Endothelial cell (in vitro differentiated cells): ENCODE results near the gene CRTAC1. TPM values are rescaled to one million over a fixed set of nuclear protein-coding genes. Genes with fewer than 3 reads are reported as not detected.

ENCODE experiments used
- DNase-seq: peaks from one replicate; pipeline ENCODE4 v3.0.0; 2021; ENCODE audit warnings: low spot score
- H3K27ac Mint-ChIP-seq: one replicate; pipeline ENCODE4 v1.8.0; 2021; ENCODE audit warnings: mixed read lengths, inconsistent platforms; ENCODE audit not compliant: unreplicated experiment
- H3K27me3 Mint-ChIP-seq: one replicate; pipeline ENCODE4 v1.8.0; 2021; ENCODE audit warnings: mild to moderate bottlenecking, moderate library complexity, mixed read lengths, inconsistent platforms; ENCODE audit not compliant: unreplicated experiment
- H3K36me3 Mint-ChIP-seq: one replicate; pipeline ENCODE4 v1.8.0; 2021; ENCODE audit warnings: mild to moderate bottlenecking, low read depth, mixed read lengths, inconsistent platforms; ENCODE audit not compliant: unreplicated experiment
- H3K4me1 Mint-ChIP-seq: one replicate; pipeline ENCODE4 v1.8.0; 2021; ENCODE audit warnings: mild to moderate bottlenecking, mixed read lengths, inconsistent platforms; ENCODE audit not compliant: unreplicated experiment
- H3K4me3 Mint-ChIP-seq: one replicate; pipeline ENCODE4 v1.8.0; 2021; ENCODE audit warnings: mild to moderate bottlenecking, mixed read lengths, inconsistent platforms; ENCODE audit not compliant: unreplicated experiment
- H3K9me3 Mint-ChIP-seq: one replicate; pipeline ENCODE4 v1.8.0; 2021; ENCODE audit warnings: mixed read lengths, inconsistent platforms; ENCODE audit not compliant: unreplicated experiment
- total RNA-seq: library from RNA; stranded (reverse); fragmentation: NEBNext Ultra II Directional; extraction: Animal tissue kit (Norgen Biotek cat#: 25700); gene quantifications from one replicate; pipeline ENCODE4 v1.2.1, GENCODE V29; 2021; ENCODE audit not compliant: unreplicated experiment
- TF ChIP-seq, protein P1 (sequence below): fragments of 200-600 bp; sonication (generic); IDR thresholded peaks from one replicate; pipeline ENCODE4 v1.5.0; 2021; ENCODE audit warnings: antibody characterized with exemption; ENCODE audit not compliant: unreplicated experiment

Gene CRTAC1
- total RNA-seq, 1 donor from 2014 or later = 37.3 TPM

DNA sequence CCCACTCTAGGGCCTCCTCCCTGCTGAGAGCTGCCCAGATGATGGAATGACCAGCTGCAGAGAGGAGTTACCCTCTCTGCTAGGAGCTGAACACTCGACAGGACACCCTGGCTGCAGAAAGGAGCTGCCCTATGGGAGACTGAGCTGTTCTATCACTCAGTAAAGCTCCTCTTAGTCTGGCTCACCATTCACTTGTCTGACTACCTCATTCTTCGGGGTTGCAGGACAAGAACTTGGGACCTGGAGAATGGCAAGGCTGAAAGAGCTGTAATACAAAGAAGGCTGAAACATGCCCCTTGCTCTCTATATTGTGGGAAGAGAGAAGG is 30.5 kb downstream of the CRTAC1 start:
- Mint-ChIP-seq H3K4me3 (no peak overlapping the region), H3K27me3 (no peaks in the 10 kb centered on the region), H3K9me3 (no peaks in the 10 kb centered on the region), H3K4me1 (no peaks in the 10 kb centered on the region), H3K36me3 (peaks cover 4% of the 10 kb centered on the region), H3K27ac (no peak overlapping the region)
- TF ChIP-seq, protein P1, sequence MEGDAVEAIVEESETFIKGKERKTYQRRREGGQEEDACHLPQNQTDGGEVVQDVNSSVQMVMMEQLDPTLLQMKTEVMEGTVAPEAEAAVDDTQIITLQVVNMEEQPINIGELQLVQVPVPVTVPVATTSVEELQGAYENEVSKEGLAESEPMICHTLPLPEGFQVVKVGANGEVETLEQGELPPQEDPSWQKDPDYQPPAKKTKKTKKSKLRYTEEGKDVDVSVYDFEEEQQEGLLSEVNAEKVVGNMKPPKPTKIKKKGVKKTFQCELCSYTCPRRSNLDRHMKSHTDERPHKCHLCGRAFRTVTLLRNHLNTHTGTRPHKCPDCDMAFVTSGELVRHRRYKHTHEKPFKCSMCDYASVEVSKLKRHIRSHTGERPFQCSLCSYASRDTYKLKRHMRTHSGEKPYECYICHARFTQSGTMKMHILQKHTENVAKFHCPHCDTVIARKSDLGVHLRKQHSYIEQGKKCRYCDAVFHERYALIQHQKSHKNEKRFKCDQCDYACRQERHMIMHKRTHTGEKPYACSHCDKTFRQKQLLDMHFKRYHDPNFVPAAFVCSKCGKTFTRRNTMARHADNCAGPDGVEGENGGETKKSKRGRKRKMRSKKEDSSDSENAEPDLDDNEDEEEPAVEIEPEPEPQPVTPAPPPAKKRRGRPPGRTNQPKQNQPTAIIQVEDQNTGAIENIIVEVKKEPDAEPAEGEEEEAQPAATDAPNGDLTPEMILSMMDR = no peak
- no peak for DNase-seq

DNA sequence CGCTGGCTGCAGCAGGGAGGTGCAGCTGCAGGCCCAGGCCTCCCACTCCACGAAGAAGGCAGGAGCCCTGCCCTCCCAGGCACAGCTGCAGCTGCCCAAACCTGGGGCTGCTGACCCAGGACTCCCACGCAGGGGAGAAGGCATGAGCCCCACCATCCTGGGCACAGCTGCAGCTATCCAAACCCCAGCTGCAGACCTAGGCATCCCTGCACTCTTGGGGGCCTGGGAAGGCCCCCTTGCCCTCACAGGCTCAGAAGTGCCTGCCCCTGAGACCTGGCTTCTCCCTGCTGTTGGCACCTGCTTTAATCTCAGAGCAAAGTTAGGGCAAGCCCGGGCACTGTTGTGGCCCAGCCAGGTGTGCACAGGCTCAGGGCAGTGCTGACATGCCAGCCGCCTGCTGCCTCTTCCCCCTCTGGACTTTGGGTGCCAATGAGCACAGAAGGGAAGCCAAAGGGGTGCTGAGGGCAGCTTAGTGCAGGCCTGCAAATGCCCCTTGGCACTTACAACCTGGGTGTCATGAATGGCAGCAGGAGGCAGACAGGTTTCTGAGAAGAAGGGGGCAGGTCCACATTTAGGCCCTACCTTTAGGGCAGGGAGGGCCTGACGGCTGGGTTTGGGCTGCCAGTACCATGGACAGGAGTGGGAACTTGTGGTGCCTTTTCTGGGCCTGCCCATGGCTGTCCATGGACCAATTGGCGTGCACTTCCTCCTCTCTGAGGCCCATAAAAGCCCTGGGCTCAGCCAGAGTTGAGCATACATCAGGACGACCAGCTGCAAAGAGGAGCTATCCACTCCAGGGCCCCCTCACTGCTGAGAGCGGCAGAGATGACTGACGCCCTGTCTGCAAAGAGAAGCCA is 31.1 kb downstream of the CRTAC1 start:
- H3K36me3 Mint-ChIP-seq = peaks cover 4% of the 10 kb centered on the region
- TF ChIP-seq, protein P1 = no peak
- no peaks in the 10 kb centered on the region for H3K4me1 Mint-ChIP-seq
- DNase-seq = no peak
- H3K27me3 Mint-ChIP-seq = no peaks in the 10 kb centered on the region
- no peak overlapping the region for H3K27ac Mint-ChIP-seq
- no peak overlapping the region for H3K4me3 Mint-ChIP-seq
- no peaks in the 10 kb centered on the region for H3K9me3 Mint-ChIP-seq

DNA sequence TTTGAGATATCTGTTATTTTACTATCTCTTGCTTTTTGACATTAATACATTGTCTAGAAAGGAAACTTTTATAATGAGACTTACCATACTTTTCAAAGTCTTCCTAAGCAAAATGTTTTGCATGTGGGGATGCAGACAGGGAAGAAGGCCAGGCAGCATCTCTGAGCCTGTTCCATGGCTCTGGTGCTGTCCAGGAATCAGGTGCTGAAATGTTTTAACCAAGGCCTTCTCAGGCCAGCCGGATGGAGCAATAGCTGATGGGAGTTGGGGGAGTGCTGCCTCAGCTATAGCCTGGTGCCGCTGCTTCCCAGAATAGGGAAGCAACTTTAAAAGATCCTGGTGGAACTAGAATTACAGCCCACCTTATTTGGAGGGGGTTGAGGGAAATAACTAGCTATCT is 38.5 kb downstream of the CRTAC1 start:
- Mint-ChIP-seq H3K27me3 (no peaks in the 10 kb centered on the region), H3K4me3 (no peak overlapping the region), H3K27ac (no peak overlapping the region), H3K36me3 (peaks cover 3% of the 10 kb centered on the region), H3K4me1 (no peaks in the 10 kb centered on the region), H3K9me3 (no peaks in the 10 kb centered on the region)
- peak; percentile 54 for DNase-seq
- TF ChIP-seq, protein P1 = no peak

DNA sequence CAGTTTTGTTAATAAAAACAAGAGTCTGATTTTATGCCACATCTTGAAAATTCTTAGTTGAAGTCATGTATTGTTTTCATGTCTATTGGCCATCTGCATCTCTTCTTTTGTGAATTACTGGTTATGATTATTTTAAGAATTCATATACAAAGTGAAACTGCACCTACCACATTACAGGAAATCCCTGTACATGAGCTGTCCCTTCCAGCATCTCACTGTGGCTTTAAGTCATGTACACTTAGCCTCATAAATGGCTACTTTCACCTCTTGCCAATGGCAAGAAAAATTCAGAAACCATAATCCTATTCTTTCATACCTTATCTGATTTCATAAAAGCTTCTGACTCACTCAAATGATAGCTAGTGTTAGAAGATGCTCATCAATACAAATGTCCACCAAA is 48.6 kb downstream of the CRTAC1 start:
- H3K36me3 Mint-ChIP-seq = no peaks in the 10 kb centered on the region

DNA sequence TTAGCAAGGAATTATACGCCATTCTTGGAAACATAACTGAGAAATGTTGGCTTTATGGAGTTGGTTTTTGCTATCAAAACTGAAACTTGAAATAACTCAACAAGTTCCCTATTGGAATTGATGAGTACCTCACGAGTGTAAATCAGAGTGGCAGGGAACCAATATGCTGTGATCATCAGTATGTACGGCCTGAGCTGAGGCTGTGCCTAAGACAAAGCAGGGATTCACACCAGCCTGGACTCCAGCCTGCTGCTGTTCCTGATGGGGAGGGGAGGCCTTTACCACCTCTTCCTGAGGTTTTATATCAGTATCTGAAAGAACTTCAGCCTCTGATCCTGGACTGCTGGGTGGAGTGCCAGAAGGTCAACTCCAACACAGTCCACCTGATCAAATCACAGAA is 52.7 kb downstream of the CRTAC1 start:
- H3K9me3 Mint-ChIP-seq = no peaks in the 10 kb centered on the region
- H3K36me3 Mint-ChIP-seq = no peaks in the 10 kb centered on the region
- peaks cover 10% of the 10 kb centered on the region for H3K27me3 Mint-ChIP-seq
- no peak overlapping the region for H3K27ac Mint-ChIP-seq
- H3K4me1 Mint-ChIP-seq = peaks cover 16% of the 10 kb centered on the region
- TF ChIP-seq, protein P1 = no peak
- DNase-seq = no peak
- H3K4me3 Mint-ChIP-seq = no peak overlapping the region

More for the DNA sequence above, 48.6 kb downstream of the CRTAC1 start:
- Mint-ChIP-seq H3K9me3 (no peaks in the 10 kb centered on the region), H3K4me3 (no peak overlapping the region), H3K27ac (no peak overlapping the region), H3K27me3 (peaks cover 1% of the 10 kb centered on the region), H3K4me1 (peaks cover 15% of the 10 kb centered on the region)
- no peak for DNase-seq
- TF ChIP-seq, protein P1 = no peak
